T-helper 1 cell treated with Interleukin-12 subunit alpha and Interleukin-12 subunit beta and Interleukin-4 antibody, amounts not matched to agents 30 ng/mL and 1 ng/mL, for 36 hours (primary cell): ENCODE results near the gene FAM162A. TPM values are rescaled to one million over a fixed set of nuclear protein-coding genes. Genes with fewer than 3 reads are reported as not detected.

Experiments used
- intact Hi-C: fragments of 100-400 bp; cut with micrococcal nuclease; formaldehyde crosslinking; loops from one replicate; pipeline ENCODE4 v1.15.1; 2024
- total RNA-seq: library from RNA; stranded (reverse); gene quantifications from 2 replicates; pipeline ENCODE4 v1.2.3, GENCODE V29; 2022

The FAM162A gene, protein sequence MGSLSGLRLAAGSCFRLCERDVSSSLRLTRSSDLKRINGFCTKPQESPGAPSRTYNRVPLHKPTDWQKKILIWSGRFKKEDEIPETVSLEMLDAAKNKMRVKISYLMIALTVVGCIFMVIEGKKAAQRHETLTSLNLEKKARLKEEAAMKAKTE
- total RNA-seq: 38.4 and 41.4 TPM in 2 replicates

DNA sequence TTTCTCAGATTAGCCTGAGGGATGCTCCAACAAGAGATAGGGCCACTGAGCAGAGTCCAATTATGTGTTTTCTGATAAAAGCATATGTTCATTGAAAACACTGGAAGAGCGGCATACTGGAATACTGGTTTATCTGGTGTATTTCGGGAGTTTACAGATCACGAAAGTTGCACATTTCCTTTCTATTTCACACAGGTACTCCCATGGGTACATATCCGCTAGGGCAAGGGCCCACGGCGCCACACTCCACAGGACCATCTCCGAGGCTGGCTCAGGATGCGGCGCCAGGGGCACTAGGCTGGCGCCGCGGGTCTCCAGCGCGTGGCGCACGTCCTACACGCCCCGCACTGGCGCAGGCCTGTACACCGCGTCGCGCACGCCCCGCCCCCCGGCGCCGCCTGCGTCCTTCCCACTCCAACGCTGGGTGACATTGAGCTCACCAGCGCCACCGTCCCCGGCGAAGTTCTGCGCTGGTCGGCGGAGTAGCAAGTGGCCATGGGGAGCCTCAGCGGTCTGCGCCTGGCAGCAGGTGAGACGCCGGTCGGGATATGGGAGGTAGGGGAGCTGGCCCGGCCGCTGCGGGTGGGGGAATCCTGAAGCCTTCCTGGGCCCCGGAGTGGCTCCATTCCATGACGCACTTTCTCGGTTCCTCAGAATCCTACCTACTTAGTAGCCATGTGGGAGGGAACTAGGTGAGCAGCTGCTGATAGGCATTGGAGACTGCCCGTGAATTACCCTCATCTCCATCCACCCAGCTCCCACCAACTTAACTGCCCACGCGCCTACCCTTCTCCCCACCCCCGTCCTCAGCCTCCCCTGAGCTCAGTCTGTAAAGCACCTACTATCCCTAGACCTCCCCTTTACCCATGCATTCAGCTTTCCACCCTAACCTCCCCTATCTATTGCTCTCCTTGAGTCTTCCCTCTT lies at the start of gene FAM162A:
Gene FAM162A (plus strand): TSS at position 412 of the 927 bp plus-strand sequence. CDS start 84 bp downstream, at position 496.
- intact Hi-C loops: loop anchor here (1.0 to 5.0 kb wide), 17 partner anchors 9 to 1641 kb away; partner anchors contain the start of genes EAF2, GOLGB1, GTF2E1 and HACD2

DNA sequence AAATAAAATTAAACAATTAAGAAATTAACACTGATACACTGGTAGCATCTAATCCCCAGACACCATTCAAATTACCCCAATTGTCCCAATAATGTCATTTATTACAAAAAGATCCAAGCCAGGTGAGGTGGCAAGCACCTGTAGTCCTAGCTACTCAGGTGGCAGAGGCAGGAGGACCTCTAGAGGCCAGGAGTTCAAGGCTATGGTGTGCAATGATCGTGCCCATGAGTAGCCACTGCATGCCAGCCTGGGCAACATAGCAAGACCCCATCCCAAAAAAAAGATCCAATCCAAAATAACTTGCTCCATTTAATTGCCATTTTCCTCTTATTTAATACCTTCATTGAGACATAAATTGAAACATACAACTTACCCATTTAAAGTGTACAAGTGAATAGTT lies 41.2 kb upstream of the FAM162A start:
- intact Hi-C loops: no loop called here

DNA sequence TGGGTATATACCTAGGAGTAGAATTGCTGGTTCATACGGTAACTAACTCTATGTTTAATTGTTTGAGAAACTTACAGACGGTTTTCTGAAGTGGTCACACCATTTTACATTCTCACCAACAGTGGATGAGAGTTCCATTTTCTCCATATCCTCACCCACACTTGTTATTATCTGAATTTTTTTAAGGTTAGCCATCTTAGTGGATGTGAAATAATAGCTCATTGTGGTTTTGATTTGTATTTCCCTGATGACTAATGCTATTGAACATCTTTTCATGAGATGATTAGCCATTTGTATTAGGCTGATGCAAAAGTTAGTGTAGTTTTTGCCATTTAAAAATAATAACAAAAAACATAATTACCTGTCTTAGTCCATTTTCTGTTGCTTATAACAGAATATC lies 40.3 kb upstream of the FAM162A start:
- intact Hi-C loops: no loop called here

- intact Hi-C loops: no loop called here
These were observed 34.8 kb upstream of the FAM162A start for GRCh38 chr3:122349171-122349570.

DNA sequence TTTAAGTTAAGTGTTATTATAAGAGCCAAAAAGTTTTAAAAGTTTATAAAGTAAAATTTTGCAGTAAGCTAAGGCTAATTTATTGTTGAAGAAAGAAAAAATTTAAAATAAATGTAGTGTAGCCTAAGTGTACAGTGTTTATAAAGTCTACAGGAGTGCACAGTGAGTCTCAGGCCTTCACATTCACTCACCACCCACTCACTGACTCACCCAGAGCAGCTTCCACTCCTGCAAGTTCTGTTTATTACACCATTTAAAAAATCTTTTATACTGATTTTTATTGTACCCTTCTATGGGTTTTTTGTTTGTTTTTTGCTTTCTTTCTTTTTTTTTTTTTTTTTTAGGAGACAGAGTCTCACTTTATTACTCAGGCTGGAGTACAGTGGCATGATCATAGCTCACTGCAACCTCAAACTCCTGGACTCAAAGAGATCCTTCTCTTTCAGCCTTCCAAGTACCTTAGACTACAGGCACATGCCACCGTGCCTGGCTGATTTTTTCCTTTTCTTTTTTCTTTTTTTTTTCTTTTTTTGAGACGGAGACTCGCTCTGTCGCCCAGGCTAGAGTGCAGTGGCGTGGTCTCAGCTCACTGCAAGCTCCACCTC lies 33.1 kb upstream of the FAM162A start:
- intact Hi-C loops: no loop called here

- intact Hi-C loops: no loop called here
These were observed 32.4 kb upstream of the FAM162A start for GRCh38 chr3:122351612-122352011.

GRCh38 chr3:122353215-122353614 lies 30.8 kb upstream of the FAM162A start:
- intact Hi-C loops: no loop called here

GRCh38 chr3:122353893-122354401 lies 30.0 kb upstream of the FAM162A start:
- intact Hi-C loops: no loop called here

DNA sequence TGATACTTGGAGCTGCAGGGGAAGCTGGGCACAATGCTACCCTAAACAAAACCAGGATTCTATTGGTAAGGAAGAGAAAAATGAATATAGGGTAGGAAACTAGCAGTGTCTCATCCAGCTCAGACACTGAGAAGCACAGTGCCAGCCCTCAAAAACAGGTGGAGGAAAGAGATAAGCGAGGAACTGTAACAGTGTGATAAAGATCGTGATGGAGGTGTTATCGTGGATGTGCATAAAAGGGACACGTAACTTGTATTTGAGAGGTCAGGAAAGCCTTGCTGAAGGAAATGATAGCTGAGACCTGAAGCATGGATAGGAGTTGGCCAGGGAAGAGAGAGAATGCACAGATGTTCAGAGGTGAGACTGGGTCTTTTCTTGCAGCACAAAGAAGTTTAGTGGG lies 28.4 kb upstream of the FAM162A start:
- intact Hi-C loops: loop anchor here (1.0 kb wide), 3 partner anchors 49 to 809 kb away; no protein-coding TSS in a partner anchor

DNA sequence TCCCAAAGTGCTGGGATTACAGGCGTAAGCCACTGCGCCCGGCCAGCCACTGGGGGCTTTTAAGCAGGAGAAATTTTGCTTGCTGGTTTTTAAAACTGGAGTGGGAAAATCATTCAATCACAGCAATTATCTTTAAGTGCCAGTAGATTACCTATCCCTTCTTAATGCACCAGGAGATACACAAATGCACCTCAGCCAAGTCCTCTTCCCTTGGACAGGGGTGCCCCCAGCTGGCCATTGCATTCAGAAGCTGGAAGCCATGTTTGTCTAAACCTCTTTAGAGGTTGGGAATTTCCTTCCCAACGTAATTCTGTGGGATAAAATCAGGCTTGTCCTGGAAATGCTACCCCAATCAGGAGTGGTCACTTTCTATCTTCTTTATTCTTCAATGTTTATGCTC lies 27.6 kb upstream of the FAM162A start:
- intact Hi-C loops: loop anchor here (1.0 kb wide), 3 partner anchors 50 to 810 kb away; no protein-coding TSS in a partner anchor

DNA sequence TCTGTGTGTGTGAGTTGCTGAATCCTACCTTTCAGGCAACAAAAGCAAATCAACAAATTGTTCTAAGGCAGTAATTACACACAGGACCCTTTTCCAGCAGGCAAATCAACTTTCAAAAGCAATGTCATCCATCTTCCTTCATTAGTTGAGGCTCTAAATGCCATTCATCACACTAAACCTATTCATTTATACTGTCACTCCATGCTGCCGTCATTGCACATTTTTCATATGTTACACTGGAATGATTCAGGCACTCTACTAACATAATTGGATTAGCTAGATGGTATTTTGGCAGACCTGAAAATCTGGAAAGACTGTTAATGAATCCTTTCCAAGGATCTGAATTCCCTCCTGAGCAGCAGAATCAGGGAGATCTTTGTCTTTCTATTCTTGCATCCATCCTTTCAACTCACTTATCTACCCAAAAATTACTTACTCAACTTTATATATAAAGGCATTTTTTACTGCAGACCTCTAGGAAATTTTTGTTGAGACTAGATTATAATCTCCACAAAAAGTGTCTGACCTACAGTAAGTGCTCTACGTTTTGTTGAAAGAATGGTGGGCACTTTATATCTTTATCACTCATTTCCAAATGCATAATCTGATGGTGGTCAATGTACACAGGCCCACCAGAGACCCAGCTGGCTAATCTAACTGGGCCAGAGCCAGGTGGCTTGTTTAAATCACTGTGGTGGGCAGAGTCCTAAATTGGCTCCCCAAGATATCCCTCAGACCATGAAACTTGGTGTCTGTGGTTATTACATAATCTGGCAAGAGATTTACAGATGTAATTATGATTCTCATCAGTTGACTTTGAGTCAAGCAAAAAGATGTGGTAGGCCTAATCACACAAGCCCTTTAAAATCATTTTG lies 25.9 kb upstream of the FAM162A start:
- intact Hi-C loops: no loop called here

DNA sequence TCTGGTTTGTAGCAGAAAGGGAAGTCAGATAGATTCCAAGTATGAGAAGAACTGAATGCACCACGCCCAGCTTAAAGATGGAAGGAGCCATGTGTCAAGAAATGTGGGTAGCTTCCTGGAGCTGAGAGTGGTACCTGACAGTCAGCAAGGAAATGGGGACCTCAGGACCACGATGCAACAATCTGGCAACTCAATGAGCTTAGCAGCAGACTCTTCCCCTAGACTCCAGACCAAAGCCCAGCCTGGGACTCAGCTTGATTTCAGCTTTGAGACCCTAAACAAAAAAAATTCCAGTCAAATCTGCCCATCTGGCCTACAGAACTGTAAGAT lies 25.3 kb upstream of the FAM162A start:
- intact Hi-C loops: no loop called here

- intact Hi-C loops: no loop called here
These were observed 22.0 kb upstream of the FAM162A start for GRCh38 chr3:122362026-122362425.

- intact Hi-C loops: loop anchor here (2.0 kb wide), 2 partner anchors 42 to 264 kb away; no protein-coding TSS in a partner anchor
These were observed 19.5 kb upstream of the FAM162A start for GRCh38 chr3:122364490-122364889.

GRCh38 chr3:122365073-122365472 lies 18.9 kb upstream of the FAM162A start:
- intact Hi-C loops: loop anchor here (1.0 to 2.0 kb wide), 3 partner anchors 18 to 264 kb away; partner anchors contain the start of gene MIX23

DNA sequence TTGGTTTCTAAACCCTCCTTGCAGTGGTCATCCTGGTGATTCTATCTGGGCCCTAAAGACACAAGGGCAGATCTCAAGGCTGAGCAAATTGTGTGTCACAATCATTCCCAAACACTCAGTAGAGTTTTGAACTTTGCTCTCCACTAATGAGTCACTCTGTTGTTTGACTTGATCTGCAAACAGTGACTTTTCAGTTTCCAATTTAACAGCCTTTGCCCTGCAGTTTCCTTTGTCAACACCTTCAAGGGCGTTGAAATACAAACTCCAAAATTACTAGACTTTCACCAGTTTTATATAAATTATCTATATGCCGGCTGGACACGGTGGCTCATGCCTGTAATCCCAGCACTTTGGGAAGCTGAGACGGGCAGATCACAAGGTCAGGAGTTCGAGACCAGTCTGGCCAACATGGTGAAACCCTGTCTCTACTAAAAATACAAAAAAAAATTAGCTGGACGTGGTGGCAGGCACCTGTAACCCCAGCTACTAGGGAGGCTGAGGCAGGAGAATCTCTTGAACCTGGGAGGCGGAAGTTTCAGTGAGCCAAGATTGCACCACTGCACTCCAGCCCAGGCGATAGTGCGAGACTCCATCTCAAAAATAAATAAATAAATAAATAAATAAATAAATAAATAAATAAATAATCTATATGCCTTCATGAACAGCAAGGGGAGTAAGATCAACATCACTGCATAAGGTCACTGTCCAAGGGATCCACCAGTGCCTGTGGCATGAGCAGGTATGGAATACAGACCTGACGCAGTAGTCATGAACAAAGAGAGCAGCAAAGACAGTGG lies 18.2 kb upstream of the FAM162A start:
- intact Hi-C loops: loop anchor here (1.0 to 2.0 kb wide), 3 partner anchors 18 to 265 kb away; partner anchors contain the start of gene MIX23

DNA sequence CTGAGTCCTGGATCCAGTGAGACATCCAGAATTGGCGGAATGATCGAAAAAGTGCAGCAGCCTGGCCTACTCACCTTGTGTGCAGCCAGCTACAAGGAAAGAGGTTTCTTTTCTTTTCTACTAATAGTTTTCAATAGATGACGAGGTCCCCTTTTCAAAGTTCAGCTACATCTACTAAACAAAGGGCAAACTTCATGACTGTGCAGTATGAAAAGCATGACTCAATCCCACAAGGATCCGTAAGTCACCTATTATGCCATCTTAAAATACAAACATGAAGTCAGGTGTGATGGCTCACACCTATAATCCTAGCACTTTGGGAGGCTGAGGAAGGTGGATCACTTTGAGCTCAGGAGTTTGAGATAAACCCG lies 17.6 kb upstream of the FAM162A start:
- intact Hi-C loops: no loop called here

GRCh38 chr3:122374034-122374433 lies 9.9 kb upstream of the FAM162A start:
- intact Hi-C loops: no loop called here

DNA sequence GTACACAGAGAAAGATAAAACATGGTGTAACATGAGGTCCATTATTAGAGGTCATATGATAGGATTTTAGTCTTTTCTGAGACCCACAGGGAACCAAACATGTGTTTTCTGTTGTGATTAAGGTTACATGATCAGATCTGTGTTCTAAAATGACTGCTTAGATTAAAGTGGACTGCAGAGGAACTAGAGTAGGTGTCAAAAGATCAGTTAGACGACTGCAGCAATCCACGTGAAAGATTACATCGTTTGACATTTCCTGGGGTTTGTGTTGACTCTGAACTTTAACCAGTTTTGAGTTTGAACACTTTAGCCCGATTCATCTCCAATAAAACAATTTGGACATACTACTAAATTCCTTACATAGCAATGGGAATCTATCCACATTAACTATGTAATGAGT lies 6.0 kb upstream of the FAM162A start:
- intact Hi-C loops: no loop called here
